GM12892 (cell line): ENCODE results near the gene CMIP.

ENCODE experiments used
- POLR2A ChIP-seq: IDR thresholded peaks from 2 replicates; pipeline ENCODE4 v1.6.1; 2011; ENCODE audit warnings: low read depth, low read length, control low read depth
- POLR2AphosphoS5 ChIP-seq: IDR thresholded peaks from 2 replicates; pipeline ENCODE4 v1.6.1; 2011; ENCODE audit warnings: low read depth, low read length, control low read depth

DNA sequence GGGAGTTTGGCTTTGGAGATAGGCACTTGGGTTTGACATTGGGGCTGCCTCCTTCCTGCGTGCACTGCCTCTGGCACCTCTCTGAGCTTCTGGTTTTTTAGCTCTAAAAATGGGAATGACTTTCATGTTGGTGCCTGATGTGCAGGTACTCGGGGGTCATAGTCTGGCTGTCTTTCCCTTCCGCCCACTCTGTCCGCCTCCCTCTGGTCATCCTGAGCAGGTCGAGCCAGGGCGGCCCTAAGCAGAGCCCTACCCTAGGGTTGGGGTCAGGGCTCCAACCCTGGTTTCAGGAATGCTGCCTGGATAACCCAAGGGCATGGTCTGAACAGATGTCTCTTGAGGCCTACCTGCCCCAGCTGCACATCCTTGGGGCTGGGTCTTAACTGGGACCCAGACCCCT lies 64.8 kb downstream of the CMIP start:
- TF ChIP-seq POLR2A (no peak), POLR2AphosphoS5 (no peak)
